Measurements from ENCODE around the gene CDH26.

Gene CDH26

DNA sequence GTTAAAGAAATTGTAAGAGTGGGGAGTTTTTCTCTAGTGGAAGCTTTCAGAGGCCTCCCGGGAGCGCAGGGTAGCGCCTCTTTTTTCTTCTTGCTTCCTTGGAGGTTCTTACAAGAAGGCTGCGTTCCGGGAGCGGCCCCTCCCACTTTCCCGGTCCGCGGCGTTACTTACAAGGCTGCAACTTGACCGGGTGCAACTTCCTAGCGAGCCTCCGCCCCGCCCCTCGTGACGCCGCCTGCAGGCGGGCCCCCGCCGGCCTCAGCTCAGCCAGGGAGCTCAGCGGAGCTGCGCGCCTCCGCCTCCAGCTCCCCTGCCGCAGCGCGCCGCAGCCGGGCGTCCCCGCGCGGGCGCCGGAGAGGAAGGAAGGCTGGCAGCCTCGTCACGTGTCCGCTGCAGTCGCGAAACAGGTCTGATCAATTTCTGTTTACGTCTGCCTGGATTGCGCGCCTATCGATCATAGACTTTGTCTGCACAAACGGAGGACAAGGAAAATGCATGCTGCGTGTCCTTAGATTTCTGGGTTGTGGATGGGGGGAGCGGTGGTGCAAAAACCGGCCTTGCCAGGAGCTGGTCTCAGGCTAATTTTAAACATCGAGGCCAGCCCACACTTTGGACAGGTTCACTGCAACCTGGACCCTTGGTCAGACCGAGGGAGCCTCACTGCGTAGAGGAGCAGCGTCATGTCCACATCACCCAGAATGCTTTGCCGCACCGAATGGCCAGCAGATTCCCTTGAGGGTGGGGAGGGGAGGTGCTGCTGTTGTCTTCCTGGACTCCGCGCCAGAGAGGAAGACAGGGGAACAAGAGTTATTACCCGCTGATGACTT lies 17.9 kb upstream of the CDH26 start, which contains the start of the genes FAM217B and PPP1R3D:
Gene FAM217B (plus strand): TSS at position 261 of the 827 bp plus-strand sequence. CDS start 3,555 bp downstream, outside the sequence.
Gene PPP1R3D (minus strand): TSS at position 177 of the 827 bp plus-strand sequence. CDS start 374 bp downstream, outside the sequence.
- peak; percentile 96 for DNase-seq (ENCODE audit: low read depth)
- TF ChIP-seq, protein P1, sequence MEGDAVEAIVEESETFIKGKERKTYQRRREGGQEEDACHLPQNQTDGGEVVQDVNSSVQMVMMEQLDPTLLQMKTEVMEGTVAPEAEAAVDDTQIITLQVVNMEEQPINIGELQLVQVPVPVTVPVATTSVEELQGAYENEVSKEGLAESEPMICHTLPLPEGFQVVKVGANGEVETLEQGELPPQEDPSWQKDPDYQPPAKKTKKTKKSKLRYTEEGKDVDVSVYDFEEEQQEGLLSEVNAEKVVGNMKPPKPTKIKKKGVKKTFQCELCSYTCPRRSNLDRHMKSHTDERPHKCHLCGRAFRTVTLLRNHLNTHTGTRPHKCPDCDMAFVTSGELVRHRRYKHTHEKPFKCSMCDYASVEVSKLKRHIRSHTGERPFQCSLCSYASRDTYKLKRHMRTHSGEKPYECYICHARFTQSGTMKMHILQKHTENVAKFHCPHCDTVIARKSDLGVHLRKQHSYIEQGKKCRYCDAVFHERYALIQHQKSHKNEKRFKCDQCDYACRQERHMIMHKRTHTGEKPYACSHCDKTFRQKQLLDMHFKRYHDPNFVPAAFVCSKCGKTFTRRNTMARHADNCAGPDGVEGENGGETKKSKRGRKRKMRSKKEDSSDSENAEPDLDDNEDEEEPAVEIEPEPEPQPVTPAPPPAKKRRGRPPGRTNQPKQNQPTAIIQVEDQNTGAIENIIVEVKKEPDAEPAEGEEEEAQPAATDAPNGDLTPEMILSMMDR (conservative IDR thresholded peaks at IDR 0.05; ENCODE audit: control insufficient read depth, insufficient read depth, low read depth, low read length), result no peak
- H3K4me3 ChIP-seq (ENCODE audit: control insufficient read depth, low read depth, low read length), result peak within 1 kb of the TSS; percentile 80

- peak overlapping the region; percentile 80 for H3K4me3 ChIP-seq (ENCODE audit: control insufficient read depth, low read depth, low read length)
- DNase-seq (ENCODE audit: low read depth), result no peak
- TF ChIP-seq, protein P1 (conservative IDR thresholded peaks at IDR 0.05; ENCODE audit: control insufficient read depth, insufficient read depth, low read depth, low read length), result no peak
Observed at GRCh38 chr20:59940956-59941294, 17.3 kb upstream of the CDH26 start.

- DNase-seq (ENCODE audit: low read depth), result no peak
- TF ChIP-seq, protein P1 (conservative IDR thresholded peaks at IDR 0.05; ENCODE audit: control insufficient read depth, insufficient read depth, low read depth, low read length), result no peak
- H3K4me3 ChIP-seq (ENCODE audit: control insufficient read depth, low read depth, low read length), result no peak overlapping the region
Observed at GRCh38 chr20:59942245-59942644, 16.0 kb upstream of the CDH26 start.

GRCh38 chr20:59944726-59945125 lies 13.5 kb upstream of the CDH26 start:
- no peak overlapping the region for H3K4me3 ChIP-seq (ENCODE audit: control insufficient read depth, low read depth, low read length)
- TF ChIP-seq, protein P1 (conservative IDR thresholded peaks at IDR 0.05; ENCODE audit: control insufficient read depth, insufficient read depth, low read depth, low read length), result no peak

DNA sequence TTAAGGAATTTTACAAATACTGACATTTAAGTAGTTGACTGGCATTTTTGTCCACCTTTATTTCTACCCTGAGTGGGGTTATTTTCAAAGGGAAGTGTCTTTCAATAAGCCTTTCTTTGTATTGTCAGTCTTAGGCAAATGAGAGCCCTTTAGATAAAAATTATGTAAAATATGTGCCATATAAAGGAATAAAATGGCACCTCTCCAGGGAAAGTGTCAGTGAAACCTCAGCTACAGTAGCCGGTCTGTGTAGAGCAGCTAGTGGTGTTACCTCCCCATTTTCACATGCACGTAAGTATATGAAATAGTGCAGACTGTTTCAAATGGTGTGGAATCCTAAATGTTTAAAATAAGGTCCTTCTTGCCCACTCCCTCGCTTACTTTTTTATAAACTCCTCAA lies 13.0 kb upstream of the CDH26 start:
- no peak for DNase-seq (ENCODE audit: low read depth)
- TF ChIP-seq, protein P1 (conservative IDR thresholded peaks at IDR 0.05; ENCODE audit: control insufficient read depth, insufficient read depth, low read depth, low read length), result no peak
- no peak overlapping the region for H3K4me3 ChIP-seq (ENCODE audit: control insufficient read depth, low read depth, low read length)

More at GRCh38 chr20:59944726-59945125, 13.5 kb upstream of the CDH26 start:
- no peak for DNase-seq (ENCODE audit: low read depth)

- no peak overlapping the region for H3K4me3 ChIP-seq (ENCODE audit: control insufficient read depth, low read depth, low read length)
- TF ChIP-seq, protein P1 (conservative IDR thresholded peaks at IDR 0.05; ENCODE audit: control insufficient read depth, insufficient read depth, low read depth, low read length), result no peak
- no peak for DNase-seq (ENCODE audit: low read depth)
Observed at GRCh38 chr20:59945731-59946130, 12.5 kb upstream of the CDH26 start.

Data from fibroblast of mammary gland (primary cell).